HG03378 (cell line): Measurements from ENCODE around the gene BRINP3.

ENCODE experiments used
- ATAC-seq: cut with Tn5 transposase; IDR thresholded peaks from one replicate; pipeline ENCODE4 v1.9.1; 2021; ENCODE audit warnings: mild to moderate bottlenecking, moderate library complexity; ENCODE audit not compliant: unreplicated experiment

BRINP3 gene

GRCh38 chr1:190453550-190453949 is 24.1 kb downstream of the BRINP3 start:
- no peak for ATAC-seq

DNA sequence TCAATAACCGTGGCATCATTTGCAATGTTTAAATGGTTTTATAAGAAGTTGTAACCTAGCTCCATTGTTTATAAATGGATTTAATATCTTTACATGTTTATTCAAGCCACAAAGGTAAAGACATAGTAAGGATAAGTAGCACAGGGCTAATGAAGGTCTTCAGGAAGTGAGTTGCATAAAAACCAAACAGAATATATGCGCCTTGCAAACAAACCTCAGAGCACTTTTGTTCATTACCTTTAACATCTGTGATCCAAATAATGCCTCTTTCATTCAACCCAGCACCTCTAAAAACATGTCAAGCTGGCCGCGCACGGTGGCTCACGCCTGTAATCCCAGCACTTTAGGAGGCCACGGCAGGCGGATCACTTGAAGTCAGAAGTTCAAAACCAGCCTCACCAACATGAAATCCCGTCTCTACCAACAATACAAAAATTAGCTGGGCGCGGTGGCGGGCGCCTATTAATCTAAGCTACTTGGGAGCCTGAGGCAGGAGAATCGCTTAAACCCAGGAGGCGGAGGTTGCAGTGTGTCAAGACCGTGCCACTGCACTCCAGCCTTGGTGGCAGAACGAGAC is 25.3 kb downstream of the BRINP3 start:
- ATAC-seq, result no peak

GRCh38 chr1:190444464-190444863 is 33.2 kb downstream of the BRINP3 start:
- ATAC-seq, result no peak

GRCh38 chr1:190439447-190439846 is 38.2 kb downstream of the BRINP3 start:
- no peak for ATAC-seq

GRCh38 chr1:190436615-190437014 is 41.0 kb downstream of the BRINP3 start:
- no peak for ATAC-seq

DNA sequence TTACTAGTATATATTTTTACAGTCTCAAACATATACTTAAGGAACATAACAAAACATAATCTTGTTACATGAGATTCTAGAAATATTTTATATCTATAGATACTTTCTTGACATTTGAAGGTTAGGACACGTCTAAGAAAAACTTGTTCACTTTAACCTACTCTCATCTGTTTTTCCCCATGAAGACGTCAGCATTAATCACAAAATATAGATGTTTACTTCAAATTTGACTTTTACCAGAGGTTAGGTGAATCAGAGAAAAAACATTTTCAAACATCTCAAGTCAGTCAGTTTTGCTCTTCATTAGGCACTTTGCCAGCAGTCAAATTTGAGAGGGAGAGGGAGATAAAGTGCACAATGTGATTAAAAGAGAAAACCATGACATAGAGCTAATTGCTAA is 47.7 kb downstream of the BRINP3 start:
- ATAC-seq, result no peak

DNA sequence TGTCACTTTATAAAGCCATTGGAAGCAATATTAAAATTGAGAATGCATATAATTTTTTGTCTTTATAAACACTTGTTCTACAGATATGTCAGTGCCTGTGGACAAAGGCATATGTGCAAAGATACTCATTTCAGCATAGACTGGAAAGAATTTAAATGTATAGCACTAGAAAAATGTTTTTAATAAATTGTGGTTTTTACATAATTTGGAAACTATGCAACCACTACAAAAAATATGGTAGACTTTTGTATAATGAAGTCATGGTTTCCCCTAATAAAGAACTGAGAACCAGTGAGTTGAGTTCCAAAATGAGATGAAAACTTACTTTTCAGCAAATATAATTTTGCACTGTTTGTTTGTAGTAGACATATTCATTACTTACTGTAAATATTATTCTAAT is 48.5 kb downstream of the BRINP3 start:
- ATAC-seq, result no peak

- no peak for ATAC-seq
Measured at GRCh38 chr1:190416239-190416638, 61.4 kb downstream of the BRINP3 start.

DNA sequence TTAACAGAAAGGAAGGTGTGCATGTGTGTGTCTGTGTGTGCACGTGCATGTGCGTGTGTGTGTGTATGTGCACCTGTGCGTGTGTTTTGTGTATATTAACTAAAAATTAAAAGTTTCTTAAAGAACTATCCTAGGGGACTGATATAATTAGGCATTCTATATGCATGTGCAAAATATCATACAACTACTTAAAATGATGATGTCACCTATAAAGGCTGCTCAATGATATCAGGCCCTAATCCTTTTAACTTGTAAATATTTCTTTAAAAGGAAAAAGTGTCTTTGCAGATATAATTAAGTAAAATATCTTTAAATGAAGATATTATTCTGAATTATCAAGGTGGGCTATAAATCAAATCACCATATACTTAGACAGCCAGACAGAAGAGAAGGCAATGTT is 64.5 kb downstream of the BRINP3 start:
- ATAC-seq, result no peak

DNA sequence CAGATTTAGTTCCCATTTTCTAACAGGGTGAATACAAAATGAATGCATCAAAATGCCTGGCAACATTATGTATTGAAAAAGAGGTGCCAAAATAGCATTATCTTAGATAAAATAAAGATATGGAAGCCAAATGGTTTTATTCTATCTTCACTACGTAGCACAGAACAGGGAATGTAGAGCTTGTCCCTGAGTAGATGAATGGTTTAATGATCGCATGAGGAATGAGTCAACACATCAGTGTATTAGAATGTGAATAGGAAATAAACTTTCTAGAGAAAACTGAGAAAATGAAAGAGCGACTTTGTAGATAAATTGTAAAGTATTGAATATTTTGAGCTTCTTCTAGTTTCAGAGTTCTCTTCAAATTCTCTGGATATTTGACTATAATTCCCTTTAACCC is 74.3 kb downstream of the BRINP3 start:
- ATAC-seq, result no peak

GRCh38 chr1:190399233-190399632 is 78.4 kb downstream of the BRINP3 start:
- ATAC-seq, result peak; percentile 50

DNA sequence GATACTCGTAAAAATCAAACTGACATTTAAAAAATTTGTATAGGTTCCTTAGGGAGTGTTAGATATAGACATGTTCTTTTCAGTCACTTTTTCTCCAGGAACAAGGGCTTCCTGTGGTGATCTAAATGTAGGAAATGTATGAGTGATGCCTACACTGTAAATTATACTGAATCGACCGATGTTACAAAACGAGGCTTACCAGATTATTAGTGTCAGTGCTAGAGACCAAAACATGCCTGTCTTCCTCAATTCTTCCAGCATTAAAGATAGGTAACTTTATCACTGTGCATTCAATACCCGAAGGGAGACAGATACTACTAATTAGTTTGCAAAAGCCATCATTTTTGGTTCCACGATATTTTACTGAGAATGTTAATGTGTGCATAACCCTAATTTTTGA is 86.1 kb downstream of the BRINP3 start:
- ATAC-seq, result no peak

- ATAC-seq, result no peak
Measured at GRCh38 chr1:190377991-190378390, 99.7 kb downstream of the BRINP3 start.

GRCh38 chr1:190377294-190377693 is 100.4 kb downstream of the BRINP3 start:
- ATAC-seq, result peak; percentile 57

GRCh38 chr1:190376044-190376443 is 101.6 kb downstream of the BRINP3 start:
- no peak for ATAC-seq

- ATAC-seq, result no peak
Measured at GRCh38 chr1:190373705-190374336, 103.8 kb downstream of the BRINP3 start.

GRCh38 chr1:190367200-190367599 is 110.5 kb downstream of the BRINP3 start:
- no peak for ATAC-seq

DNA sequence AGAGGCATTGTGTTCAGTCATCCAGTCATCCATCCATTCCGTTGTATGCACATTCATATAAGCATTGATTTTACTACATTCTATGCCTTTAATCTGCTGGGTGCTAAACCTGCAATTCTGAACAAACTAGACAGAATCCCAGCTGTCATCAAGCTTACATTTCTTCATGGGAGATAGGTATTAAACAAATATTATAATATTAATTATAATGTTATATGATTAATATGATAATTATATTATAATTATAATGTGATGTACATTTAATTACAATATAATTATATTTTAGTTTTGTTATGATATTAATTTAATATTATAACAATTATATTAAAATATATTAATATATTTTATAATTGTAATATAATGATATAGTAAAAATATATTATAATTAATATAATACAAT is 112.4 kb downstream of the BRINP3 start:
- ATAC-seq, result no peak

DNA sequence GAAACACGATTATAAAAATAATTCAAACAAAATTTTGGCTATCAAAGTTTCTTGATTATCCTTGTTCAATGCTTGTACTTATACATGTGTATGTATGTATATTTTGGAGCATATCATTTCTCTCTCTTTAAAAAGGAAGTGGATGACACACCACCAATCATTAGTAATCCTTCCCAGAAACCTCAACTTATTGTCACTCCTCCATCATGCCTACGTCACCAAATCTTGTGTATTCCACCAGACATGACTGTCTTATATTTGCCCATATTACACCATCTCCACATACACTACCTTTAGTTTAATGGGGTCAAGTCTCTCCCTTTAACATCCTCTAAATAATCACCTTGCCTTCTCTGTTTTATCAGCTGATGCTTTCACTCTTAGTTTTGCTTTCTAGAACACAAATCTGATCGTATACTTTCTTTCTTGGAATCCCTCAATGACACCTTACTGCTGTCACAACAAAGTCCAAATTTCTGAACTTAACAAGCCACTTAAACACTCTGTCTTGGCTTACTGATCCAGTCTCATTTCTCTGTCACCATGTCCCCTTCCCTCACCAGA is 124.0 kb downstream of the BRINP3 start:
- no peak for ATAC-seq

DNA sequence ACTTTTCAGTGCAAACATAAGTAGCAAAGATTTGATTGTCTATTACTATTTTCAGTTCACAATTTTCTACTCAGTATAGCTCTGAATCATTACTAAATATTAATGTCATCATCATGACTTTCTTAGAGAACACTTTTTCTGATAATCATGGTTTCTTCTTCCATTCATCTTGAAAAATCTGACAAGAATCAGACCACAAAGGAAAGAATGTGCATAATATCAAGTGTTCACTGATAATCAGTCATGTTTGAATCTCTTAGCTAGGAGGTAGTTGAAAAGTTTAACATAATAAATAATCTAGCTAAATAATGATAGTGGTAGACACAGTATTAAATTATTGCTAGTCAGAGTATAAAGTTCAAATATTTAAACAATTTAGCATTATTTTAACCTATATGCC is 133.2 kb downstream of the BRINP3 start:
- no peak for ATAC-seq

DNA sequence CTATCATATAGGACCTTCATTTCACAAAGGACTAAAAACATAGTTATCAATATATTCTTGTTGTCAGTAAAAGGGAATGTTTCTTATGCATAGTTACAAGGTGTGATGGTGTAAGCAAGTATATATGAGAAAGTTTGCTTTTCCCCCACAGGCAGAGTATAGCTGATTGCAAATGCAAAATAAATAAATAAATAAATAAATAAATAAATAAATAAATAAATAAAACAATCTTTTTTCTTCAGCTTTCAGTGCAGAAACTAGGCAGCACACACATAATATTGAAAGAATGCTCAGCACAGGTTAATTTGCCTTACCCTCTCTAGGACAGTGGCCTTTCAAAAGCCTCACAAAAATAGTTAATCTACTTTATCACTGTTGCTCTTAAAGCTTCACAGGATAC is 138.8 kb downstream of the BRINP3 start:
- ATAC-seq, result no peak

DNA sequence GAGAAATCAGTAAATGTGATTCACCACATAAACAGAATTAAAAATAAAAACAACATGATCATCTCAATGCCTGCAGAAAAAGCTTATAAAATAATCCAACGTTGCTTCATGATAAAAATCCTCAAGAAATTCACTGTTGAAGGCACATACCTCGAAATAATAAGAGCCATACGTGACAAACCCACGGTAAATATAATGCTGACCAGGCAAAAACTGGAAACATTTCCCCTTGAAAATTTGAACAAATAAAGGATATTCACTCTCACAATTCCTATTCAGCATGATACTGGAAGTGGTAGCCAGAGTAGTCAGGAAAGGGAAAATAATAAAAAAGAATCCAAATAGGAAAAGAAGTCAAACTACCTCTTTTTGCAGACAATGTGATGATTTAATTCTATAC is 148.8 kb downstream of the BRINP3 start:
- ATAC-seq, result no peak

DNA sequence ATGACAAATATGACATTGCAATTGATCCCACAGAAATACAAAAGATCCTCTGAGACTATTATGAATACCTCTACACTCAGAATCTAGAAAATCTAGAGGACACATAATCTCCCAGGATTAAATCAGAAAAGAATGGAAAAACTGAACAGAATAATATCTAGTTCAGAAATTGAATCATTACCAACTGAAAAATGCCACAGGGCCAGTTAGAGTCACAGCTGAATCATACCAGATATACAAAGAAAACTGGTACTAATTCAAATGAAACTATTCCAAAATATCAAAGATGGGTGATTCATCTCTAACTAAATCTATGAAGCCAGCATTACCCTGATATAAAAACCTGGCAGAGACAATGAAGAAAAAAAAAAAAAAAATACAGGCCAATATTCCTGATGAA is 149.3 kb downstream of the BRINP3 start:
- no peak for ATAC-seq
